Stimulated activated CD8-positive, alpha-beta memory T cell treated with anti-CD3 and anti-CD28 coated beads, Interleukin-15, amount 100 ng/mL, for 48 hours (primary cell): ENCODE measurements around the gene NAP1L1.
A peak's percentile ranks its signal among the peaks of the same experiment; 100 is the strongest.

Experiments used
- DNase-seq, 2 donors: peaks; one replicate each; pipeline ENCODE4 v3.0.0-alpha.2; 2020; ENCODE audit warnings: low read depth in 2 of 2

The NAP1L1 gene, protein sequence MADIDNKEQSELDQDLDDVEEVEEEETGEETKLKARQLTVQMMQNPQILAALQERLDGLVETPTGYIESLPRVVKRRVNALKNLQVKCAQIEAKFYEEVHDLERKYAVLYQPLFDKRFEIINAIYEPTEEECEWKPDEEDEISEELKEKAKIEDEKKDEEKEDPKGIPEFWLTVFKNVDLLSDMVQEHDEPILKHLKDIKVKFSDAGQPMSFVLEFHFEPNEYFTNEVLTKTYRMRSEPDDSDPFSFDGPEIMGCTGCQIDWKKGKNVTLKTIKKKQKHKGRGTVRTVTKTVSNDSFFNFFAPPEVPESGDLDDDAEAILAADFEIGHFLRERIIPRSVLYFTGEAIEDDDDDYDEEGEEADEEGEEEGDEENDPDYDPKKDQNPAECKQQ

DNA sequence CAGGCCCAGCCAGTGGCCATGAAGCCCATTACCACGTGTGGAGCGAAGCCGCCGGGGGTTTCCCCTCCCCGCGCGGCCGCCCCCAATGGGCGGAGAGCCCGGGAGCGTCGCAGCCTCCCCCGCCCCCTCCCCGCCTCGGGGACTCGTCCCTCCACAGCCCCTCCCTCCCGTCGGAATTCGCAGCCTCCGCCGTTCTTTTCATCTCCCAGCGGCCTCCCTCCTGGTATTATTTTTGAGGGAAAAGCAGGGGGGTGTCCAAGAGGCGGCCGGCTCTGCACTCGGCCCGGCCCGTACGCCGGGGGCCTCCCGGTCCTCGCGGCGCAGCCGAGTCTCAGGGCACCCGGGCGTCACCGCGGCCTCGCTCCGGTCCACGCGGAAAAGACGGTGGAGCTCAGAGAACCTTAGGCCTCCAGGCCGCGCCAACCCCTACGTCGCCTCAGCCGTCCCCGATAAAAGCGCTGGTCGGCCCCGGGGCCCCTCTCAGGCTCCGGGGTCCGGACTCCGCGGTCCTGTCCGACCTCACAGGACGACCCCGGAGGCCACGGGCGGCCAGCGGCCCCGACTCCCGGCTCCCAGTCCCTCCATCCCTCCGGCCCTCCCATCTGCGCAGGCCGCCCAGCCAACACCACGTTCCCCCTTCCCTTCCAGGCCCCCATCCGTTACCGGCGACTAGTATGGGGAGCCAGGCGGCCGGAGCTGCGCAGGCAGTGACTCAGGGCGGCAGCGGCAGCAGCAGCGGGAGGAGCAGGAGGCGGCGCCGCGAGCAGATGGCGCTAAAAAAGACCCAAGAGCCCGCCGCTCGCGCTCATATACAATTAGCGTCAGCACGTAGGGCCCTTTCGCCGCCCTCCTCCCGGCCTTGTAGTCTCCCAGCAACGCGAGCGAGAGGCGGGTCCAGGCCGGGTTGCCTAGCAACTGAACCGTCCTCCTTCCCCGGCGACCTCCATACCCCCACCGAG, at the start of gene NAP1L1:
TSS of gene NAP1L1 (minus strand) at position 782 of the 959 bp plus-strand sequence. CDS start 10,466 bp downstream, outside the sequence.
- DNase-seq = peak; percentile 95 to 96

DNA sequence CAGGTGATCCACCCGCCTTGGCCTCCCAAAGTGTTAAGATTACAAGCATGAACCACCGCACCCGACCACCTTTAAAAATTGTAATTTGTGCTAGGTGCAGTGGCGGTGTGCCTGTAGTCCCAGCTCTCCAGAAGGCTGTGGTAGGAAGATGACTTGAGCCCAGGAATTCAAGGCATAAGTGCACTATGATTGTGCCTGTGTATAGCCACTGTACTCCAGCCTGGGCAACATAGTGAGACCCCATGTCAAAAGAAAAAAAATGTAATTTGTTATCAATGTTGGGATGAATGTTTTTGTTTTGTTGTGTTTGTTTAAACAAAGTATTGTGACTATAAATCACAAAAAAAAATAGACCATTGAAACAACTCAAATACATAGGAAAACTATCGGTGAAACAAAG, 43.1 kb upstream of the NAP1L1 start:
- DNase-seq = no peak

DNA sequence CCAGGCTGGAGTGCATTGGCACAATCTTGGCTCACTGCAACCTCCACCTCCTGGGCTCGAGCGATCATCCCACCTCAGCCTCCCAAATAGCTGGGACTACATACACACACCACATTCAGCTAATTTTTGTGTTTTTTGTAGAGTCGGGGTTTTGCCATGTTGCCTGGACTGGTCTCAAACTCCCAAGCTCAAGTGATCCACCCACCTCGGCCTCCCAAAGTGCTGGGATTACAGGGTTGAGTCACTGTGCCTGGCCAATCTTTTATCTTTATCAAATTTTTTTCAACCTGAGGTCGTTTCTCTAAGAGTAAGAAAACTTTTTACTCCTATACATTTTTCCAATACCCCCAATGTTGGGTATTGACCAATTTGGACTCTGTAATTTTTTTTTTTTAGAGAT, 40.0 kb upstream of the NAP1L1 start:
- no peak for DNase-seq

DNA sequence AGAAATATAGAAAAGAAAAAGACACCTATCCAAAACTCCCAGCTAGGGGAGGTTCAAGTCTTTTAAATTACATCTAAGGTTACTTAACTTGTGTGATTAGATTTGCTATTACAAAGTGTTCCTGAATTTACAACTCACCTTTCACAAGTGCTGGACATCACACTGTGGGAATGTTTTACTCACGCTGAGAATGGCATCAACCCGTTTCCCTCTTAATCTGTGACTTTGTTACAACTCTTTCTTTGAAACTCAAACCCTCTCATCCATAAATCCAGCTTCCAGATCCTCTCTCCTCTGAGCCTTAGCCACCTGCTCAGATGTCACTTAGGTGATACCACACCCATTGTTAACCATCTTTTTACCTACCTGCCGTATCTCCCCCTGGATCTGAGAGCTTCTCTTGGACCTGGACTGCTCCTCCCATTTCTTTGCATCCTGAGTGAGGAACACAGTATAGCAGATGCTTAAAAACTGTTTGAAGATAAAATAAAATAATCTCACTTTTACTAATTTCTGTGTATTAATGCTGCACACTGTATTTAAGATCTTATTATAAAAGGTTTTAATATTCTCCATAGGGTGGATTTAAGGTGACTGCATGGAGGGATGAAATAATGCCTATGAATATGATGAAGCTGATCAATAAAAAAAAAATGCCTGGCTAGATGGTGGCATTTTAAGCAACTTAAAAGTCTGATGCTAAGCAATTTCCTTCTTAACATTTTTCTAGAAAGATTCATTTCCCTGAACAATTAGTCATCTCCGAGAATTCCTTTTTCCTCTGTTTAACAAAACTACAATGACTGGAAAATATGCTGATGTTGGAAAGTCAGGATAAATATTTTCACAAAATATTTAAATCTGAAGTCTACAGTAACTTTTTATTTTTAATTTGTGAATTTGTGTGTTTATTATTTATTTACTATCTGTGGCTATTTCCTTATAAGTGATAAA, 39.1 kb upstream of the NAP1L1 start:
- DNase-seq = no peak

DNA sequence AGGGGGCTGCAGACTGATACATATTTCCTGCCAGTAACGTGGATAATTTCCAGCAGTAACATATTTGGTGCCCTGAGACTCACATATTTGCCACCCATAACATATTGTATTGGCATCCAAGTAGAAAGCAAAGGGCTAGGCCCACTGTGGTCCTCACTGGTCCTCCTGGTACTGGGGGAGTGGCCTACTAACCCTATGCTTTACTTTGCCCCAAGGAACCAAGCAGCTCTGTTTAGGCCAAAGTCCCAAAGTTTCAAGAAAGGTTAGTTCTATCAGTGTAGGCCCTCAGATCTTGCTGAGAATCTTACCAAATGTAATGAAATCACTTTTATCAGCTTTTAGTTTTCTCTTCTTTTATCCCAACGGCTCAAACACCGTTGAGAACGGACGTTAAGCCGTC, 35.4 kb upstream of the NAP1L1 start:
- DNase-seq = no peak

DNA sequence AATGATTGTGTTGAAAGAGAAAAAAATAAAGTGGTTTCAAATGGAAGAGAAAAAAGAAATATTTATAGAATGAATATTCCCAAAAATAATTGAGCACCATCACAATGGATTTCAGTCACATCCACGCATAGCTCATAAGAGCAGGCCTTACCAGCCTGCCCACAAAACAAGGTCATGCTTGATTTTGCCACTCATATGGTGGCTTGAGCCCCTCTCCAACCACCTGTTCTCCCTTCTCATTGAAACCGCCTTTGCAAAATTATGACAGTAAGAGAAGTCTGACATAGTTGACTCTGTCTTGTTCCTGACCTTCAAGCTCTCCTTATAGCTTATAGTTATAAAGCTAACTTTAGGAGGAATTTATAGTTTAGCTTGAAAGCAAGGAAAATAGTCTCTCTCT, 33.3 kb upstream of the NAP1L1 start:
- no peak for DNase-seq

DNA sequence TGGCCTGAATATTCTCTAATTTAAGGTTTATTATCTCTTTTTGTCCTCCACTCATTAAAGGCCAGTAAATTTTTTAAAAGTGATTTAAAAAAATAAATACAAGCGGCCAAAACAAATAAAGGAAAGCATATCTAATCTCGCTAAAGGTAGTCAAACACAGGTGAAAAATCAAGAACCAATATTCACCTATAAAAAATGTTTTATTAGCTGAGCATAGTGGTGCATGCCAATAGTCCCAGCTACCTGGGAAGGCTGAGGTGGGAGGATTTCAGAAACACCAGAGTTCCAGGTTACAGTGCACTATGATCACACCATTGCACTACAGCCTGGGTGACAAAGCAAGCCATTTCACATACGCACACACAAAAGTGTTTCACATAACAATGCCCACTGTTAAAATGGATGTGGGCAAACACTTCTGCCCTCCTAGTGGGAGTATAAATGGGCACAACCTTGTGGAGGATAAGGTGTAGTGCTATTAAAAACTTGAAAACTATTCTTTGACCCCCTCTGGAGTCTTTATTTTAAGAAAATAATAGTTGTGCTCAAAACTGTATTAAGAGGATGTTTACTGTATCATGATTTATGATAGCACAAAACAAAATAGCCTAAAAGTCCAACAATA, 32.7 kb upstream of the NAP1L1 start:
- DNase-seq = no peak

DNA sequence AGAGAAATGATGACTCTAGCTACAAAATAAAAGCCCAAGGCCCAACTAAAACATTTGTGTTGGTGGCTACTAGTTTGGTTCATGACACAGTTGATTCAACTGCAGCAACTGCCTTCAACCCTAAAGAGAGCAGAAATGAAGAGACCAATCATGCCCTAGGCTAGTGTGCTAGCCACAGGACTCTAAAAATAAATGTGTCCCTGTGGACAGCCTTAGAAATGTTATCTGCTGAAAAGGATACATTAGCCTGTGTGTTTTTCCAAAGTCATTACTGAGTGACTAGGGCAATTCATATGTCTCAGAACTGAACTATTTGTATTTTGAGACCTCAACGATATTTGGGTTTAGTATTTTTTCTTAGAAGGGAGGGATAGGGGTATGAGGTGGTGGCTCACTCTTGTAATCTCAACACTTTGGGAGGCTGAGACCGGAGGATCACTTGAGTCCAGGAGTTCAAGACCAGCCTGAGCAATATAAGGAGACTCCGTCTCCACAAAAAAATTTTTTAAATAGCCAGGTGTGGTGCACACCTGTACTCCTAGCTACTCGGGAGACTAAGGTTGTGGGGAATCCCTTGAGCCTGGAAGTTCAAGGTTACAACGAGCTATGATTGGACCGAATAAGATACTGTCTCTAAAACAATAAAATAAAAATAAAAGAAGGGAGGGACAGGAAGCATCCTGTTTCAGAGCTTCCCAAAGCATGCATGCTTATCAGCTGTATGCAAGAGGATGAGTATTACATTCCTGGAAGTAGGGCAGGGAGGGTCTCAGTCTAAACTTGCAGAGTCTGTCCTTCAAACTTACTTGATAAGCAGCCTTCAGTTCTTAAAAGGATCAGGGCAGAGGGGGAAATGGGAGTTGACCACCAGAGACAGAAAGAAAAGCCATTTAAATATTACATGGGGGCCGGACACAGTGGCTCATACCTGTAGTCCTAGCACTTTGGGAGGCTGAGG, 29.6 kb upstream of the NAP1L1 start:
- no peak for DNase-seq

DNA sequence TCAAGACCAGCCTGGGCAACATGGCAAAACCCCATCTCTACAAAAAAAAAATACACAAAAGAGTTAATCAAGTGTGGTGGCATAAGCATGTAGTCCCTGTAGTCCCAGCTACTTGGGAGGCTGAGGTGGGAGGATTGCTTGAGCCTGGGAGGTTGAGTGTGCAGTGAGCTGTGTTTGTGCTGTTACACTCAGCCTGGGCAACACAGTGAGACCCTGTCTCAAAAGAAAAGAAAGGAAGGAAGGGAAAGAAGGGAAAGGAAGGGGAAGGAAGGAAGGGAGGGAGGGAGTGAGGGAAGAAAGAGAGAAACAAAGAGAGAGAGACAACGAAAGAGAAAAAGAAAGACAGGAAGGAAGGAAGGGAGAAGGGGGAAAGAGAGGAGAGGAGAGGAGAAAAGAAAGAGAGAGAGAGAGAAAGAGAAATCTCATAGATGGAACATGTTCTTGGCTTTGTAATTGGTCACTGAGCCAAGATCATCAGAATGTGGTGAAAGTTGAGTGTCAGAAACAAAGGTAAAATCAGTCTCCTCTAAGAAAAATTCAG, 26.8 kb upstream of the NAP1L1 start:
- no peak for DNase-seq

GRCh38 chr12:76109879-76110278, 25.4 kb upstream of the NAP1L1 start:
- DNase-seq = no peak

- DNase-seq = no peak
Observed at GRCh38 chr12:76108356-76108755, 23.9 kb upstream of the NAP1L1 start.

GRCh38 chr12:76106631-76107030, 22.1 kb upstream of the NAP1L1 start:
- no peak for DNase-seq

DNA sequence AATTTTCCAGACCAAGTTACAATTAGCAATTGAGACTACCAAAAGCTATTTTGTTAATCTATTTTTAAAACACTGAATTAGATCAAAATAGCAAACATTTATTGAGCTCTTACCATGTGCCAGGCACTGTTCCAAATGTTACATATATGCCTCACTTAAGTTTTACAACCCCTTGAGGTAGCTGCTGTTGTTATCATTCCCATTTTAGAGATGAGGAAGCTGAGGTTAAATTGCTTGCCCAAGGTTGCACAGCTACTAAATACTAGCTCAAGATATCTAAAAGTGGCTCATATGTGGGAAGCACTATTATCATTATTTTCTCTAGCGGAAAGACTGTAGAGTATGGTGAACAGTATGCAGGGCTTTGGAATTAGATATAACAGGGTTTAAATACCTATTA, 19.5 kb upstream of the NAP1L1 start:
- DNase-seq = no peak

DNA sequence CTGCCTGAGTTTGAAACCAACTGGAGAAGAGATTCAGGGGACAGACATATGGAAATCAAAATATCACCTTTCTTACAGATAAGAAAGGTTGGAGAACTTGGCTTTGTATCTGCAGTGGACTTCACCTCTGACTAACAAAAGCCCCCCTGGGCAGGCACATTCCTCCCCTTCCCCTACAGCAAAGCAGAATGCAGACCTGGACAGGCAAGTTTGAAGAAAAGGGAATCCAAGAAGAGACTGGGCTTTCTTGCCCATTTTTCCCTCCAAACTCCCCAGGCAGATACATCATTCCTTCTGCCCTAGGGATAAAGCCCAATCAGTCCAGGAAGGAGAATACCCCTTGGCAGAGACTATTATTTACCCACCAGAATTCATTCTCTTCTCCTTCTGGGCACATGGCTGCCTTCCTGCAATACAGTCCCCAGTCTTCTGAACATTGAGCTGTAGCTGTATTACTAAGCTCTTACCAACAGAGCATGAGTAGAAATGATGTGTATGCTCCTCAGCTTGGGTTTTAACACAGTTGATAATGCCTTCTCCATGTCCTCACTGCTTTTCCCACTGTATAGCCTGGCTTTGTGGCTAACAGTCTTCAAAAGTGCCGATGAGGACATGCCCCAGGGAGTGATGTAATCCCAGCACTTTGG, 17.4 kb upstream of the NAP1L1 start:
- no peak for DNase-seq

GRCh38 chr12:76096079-76096646, 11.7 kb upstream of the NAP1L1 start:
- no peak for DNase-seq

DNA sequence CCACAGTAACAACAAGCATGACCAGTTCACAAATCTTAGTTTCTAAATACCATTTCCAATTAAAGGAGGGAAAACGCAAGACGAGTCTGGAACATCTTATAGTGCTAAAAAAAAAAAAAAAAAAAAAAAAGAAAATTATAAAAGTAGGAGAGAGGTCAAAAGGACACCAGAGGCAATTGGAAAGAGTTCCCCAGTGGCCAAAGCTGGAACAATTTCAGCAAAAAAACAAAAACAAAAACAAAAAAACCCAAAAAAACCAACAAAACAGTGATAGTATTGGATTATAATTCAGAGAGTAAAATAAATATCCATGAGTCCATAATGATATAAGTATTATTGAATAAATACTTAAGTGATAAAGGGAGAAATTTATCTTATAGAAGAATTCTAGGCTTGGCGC, 10.3 kb upstream of the NAP1L1 start:
- no peak for DNase-seq

GRCh38 chr12:76091246-76091754, 6.8 kb upstream of the NAP1L1 start:
- DNase-seq = no peak

GRCh38 chr12:76085520-76085868, 1.0 kb upstream of the NAP1L1 start:
- DNase-seq = peak in 1 of 2 donors; percentile 28
